ENCODE measurements around the gene MTF1. TPM values are rescaled to one million over a fixed set of nuclear protein-coding genes. Genes with fewer than 3 reads are reported as not detected.

Gene MTF1
- total RNA-seq, 2 experiments from 2014 or later, result 28.1 to 31.2 TPM

DNA sequence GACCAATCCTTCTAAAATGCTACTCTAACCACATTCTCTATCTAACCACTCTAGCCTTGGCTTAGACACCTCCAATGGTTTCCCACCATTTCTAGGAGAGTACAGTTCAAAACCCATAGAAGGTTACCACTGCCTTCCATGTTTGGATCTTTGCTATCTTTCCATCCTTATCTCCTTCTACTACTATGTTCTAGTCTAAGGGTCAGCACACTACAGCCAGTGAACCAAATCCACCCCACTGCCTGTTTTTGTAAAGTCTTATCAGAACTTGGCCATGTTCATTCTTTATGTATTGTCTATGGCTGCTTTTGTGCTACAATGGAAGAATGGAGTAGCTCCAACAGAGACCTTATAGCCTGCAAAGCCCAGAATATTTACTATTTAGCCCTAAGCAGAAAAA is 6.2 kb downstream of the MTF1 start:
- Mint-ChIP-seq H3K9me3 (no peaks in the 10 kb centered on the region), H3K4me3 (peak overlapping the region; percentile 0), H3K27ac (peak overlapping the region; percentile 40), H3K4me1 (ENCODE audit: low read depth) (peaks cover 55% of the 10 kb centered on the region), H3K36me3 (ENCODE audit: low read depth) (peaks cover 47% of the 10 kb centered on the region), H3K27me3 (no peaks in the 10 kb centered on the region)
- H3K4me3 ChIP-seq (ENCODE audit: low read length), result no peak overlapping the region
- TF ChIP-seq, protein P1, sequence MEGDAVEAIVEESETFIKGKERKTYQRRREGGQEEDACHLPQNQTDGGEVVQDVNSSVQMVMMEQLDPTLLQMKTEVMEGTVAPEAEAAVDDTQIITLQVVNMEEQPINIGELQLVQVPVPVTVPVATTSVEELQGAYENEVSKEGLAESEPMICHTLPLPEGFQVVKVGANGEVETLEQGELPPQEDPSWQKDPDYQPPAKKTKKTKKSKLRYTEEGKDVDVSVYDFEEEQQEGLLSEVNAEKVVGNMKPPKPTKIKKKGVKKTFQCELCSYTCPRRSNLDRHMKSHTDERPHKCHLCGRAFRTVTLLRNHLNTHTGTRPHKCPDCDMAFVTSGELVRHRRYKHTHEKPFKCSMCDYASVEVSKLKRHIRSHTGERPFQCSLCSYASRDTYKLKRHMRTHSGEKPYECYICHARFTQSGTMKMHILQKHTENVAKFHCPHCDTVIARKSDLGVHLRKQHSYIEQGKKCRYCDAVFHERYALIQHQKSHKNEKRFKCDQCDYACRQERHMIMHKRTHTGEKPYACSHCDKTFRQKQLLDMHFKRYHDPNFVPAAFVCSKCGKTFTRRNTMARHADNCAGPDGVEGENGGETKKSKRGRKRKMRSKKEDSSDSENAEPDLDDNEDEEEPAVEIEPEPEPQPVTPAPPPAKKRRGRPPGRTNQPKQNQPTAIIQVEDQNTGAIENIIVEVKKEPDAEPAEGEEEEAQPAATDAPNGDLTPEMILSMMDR (IDR thresholded peaks at IDR 0.05), result no peak
- intact Hi-C loops (cut with DNase I, micrococcal nuclease), result no loop called here
- H3K9me3 ChIP-seq (ENCODE audit: control insufficient read depth in 1 of 2, insufficient read depth in 1 of 2, low read length in 2 of 2), result no peaks in the 10 kb centered on the region
- ATAC-seq (ENCODE audit: poor library complexity) (no peak), DNase-seq (no peak)
- peaks cover 22% of the 10 kb centered on the region for H3K4me1 ChIP-seq (ENCODE audit: insufficient read depth, low read length)
- no peak overlapping the region for H3K27ac ChIP-seq (ENCODE audit: low read depth in 1 of 2, low read length in 2 of 2)
- H3K36me3 ChIP-seq (ENCODE audit: insufficient read depth, low read length), result peaks cover 37% of the 10 kb centered on the region
- ChIA-PET CTCF (no interaction called here), POLR2A (no interaction called here)
- no peaks in the 10 kb centered on the region for H3K27me3 ChIP-seq (ENCODE audit: control insufficient read depth in 1 of 2, insufficient read depth in 2 of 2, low read length in 2 of 2)

DNA sequence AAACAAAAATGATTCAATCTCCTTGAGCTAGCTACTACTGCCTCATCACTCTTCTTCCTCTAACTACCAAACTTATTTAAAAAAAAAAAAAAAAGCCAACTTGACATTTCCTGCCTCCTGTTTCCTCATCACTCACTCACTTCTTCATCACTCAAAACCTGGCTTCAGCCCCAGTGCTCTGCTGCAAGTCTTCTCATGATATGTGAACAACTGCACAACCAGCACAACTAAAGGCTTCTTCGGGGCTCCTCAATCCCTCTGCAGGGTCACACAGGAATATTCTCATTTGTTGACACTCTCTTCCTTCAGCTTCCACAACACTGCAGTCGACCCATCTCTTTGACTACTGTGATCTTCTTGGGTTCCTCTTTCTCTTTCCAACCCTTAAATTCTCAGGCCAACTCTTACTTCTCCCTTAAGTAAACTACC is 7.6 kb downstream of the MTF1 start:
- Mint-ChIP-seq H3K27me3 (no peaks in the 10 kb centered on the region), H3K4me1 (ENCODE audit: low read depth) (peaks cover 49% of the 10 kb centered on the region), H3K27ac (no peak overlapping the region), H3K36me3 (ENCODE audit: low read depth) (peaks cover 43% of the 10 kb centered on the region), H3K4me3 (no peak overlapping the region), H3K9me3 (no peaks in the 10 kb centered on the region)
- Histone ChIP-seq H3K4me3 (ENCODE audit: low read length) (no peak overlapping the region), H3K9me3 (ENCODE audit: control insufficient read depth in 1 of 2, insufficient read depth in 1 of 2, low read length in 2 of 2) (no peaks in the 10 kb centered on the region), H3K27ac (ENCODE audit: low read depth in 1 of 2, low read length in 2 of 2) (peak overlapping the region in 1 of 2 donors; percentile 22), H3K36me3 (ENCODE audit: insufficient read depth, low read length) (peaks cover 37% of the 10 kb centered on the region), H3K4me1 (ENCODE audit: insufficient read depth, low read length) (peaks cover 30% of the 10 kb centered on the region), H3K27me3 (ENCODE audit: control insufficient read depth in 1 of 2, insufficient read depth in 2 of 2, low read length in 2 of 2) (no peaks in the 10 kb centered on the region)
- TF ChIP-seq, protein P1 (IDR thresholded peaks at IDR 0.05), result no peak
- ChIA-PET POLR2A (no interaction called here), CTCF (no interaction called here)
- intact Hi-C loops (cut with DNase I, micrococcal nuclease), result no loop called here
- DNase-seq (peak in 3 of 14 experiments; percentile 11 to 37 (median 31)), ATAC-seq (ENCODE audit: poor library complexity) (peak; percentile 44)

DNA sequence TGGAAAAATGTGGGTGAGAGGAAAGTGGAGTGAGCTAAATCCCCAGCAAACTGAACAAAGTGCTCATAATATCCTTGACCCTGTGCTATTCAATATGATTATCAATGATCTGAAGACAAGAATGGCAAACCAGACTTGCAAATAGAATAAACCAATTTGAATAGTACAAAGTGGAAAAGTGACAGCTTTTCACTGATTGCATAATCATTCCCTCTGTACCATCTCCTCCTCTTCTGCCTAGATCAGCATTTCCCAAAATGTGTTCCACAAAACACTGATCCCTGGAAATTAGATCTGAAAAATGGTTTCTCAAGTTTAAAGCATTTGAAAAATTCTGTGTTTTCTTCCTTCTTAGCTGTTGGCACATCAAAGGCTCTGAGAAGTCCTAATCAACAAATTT is 8.1 kb downstream of the MTF1 start:
- H3K27ac Mint-ChIP-seq, result no peak overlapping the region
- intact Hi-C loops (cut with DNase I, micrococcal nuclease), result no loop called here
- peaks cover 52% of the 10 kb centered on the region for H3K4me1 Mint-ChIP-seq (ENCODE audit: low read depth)
- H3K36me3 Mint-ChIP-seq (ENCODE audit: low read depth), result peaks cover 44% of the 10 kb centered on the region
- peaks cover 31% of the 10 kb centered on the region for H3K4me1 ChIP-seq (ENCODE audit: insufficient read depth, low read length)
- no peaks in the 10 kb centered on the region for H3K9me3 Mint-ChIP-seq
- POLR2A ChIA-PET, result interaction anchor here (2.5 kb wide), 1 partner anchor 8 kb away, joined by 9 read pairs; the partner anchor contains the start of gene MTF1
- H3K4me3 ChIP-seq (ENCODE audit: low read length), result no peak overlapping the region
- no peak overlapping the region for H3K27ac ChIP-seq (ENCODE audit: low read depth in 1 of 2, low read length in 2 of 2)
- H3K27me3 Mint-ChIP-seq, result no peaks in the 10 kb centered on the region
- CTCF ChIA-PET, result no interaction called here
- H3K36me3 ChIP-seq (ENCODE audit: insufficient read depth, low read length), result peaks cover 33% of the 10 kb centered on the region
- DNase-seq, result no peak
- no peak overlapping the region for H3K4me3 Mint-ChIP-seq
- ATAC-seq (ENCODE audit: poor library complexity), result no peak
- TF ChIP-seq, protein P1 (IDR thresholded peaks at IDR 0.05), result no peak
- no peaks in the 10 kb centered on the region for H3K9me3 ChIP-seq (ENCODE audit: control insufficient read depth in 1 of 2, insufficient read depth in 1 of 2, low read length in 2 of 2)
- H3K27me3 ChIP-seq (ENCODE audit: control insufficient read depth in 1 of 2, insufficient read depth in 2 of 2, low read length in 2 of 2), result no peaks in the 10 kb centered on the region

All from CD4-positive, alpha-beta T cell (primary cell).